ENCODE measurements around the gene CDCA7L. TPM values are rescaled to one million over a fixed set of nuclear protein-coding genes. Genes with fewer than 3 reads are reported as not detected.

Gene CDCA7L
- total RNA-seq, 4 donors from 2014 or later: 23.7 to 56.2 (median 26.0) TPM

DNA sequence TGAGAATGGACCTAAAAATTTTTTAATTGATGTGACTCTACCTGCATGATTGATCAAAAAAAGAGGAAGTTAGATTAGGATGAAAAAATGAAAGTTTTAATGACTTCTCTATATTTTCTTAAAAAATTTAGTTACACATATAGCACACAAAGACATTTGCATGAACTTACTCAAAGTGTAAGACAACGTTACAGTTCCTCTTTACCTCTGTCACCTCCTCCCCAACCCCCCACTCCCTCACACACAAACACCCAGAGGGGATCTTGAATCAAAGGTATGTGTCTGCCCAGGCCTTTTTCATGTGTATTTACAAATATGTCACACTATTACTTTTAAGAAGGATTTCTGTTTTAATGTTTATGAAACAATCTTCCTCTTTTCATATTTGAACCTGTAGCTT lies 20.6 kb upstream of the CDCA7L start:
- TF ChIP-seq POLR2A (IDR thresholded peaks at IDR 0.05): no peak
- TF ChIP-seq, protein P1, sequence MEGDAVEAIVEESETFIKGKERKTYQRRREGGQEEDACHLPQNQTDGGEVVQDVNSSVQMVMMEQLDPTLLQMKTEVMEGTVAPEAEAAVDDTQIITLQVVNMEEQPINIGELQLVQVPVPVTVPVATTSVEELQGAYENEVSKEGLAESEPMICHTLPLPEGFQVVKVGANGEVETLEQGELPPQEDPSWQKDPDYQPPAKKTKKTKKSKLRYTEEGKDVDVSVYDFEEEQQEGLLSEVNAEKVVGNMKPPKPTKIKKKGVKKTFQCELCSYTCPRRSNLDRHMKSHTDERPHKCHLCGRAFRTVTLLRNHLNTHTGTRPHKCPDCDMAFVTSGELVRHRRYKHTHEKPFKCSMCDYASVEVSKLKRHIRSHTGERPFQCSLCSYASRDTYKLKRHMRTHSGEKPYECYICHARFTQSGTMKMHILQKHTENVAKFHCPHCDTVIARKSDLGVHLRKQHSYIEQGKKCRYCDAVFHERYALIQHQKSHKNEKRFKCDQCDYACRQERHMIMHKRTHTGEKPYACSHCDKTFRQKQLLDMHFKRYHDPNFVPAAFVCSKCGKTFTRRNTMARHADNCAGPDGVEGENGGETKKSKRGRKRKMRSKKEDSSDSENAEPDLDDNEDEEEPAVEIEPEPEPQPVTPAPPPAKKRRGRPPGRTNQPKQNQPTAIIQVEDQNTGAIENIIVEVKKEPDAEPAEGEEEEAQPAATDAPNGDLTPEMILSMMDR (IDR thresholded peaks at IDR 0.05): no peak
- DNase-seq: no peak
- H3K27me3 ChIP-seq: no peaks in the 10 kb centered on the region
- H3K4me1 ChIP-seq: peaks cover 0 to 7% of the 10 kb centered on the region in 2 donors
- no peaks in the 10 kb centered on the region for H3K9me3 ChIP-seq
- H3K36me3 ChIP-seq: no peaks in the 10 kb centered on the region
- 80 to 83% methylated on average over 1 of the region's 1 CpG for WGBS, 2 donors
- H3K4me3 ChIP-seq (replicated peaks in 1 of 3): no peak overlapping the region
- H3K27ac ChIP-seq: no peak overlapping the region
- intact Hi-C loops (cut with DNase I): no loop called here

DNA sequence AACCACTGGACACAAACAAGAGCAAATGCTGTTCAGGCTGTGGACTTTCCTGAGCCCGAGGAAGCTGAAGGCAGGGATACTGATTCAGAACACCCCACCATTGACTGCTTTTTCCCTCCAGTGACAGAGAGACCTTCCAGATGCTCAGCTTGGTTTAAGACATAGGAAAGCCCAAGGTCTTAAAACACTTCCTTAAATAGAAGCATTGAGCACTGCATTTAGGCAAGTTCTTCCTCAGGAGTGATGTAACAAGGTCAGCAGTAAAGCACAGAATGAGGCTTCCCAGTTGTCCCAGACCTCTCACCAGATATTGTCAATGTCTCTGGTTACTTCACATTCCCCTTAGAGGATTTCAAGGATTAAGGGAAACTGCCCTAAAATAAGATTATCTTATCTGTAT lies 19.6 kb upstream of the CDCA7L start:
- H3K27ac ChIP-seq: no peak overlapping the region

DNA sequence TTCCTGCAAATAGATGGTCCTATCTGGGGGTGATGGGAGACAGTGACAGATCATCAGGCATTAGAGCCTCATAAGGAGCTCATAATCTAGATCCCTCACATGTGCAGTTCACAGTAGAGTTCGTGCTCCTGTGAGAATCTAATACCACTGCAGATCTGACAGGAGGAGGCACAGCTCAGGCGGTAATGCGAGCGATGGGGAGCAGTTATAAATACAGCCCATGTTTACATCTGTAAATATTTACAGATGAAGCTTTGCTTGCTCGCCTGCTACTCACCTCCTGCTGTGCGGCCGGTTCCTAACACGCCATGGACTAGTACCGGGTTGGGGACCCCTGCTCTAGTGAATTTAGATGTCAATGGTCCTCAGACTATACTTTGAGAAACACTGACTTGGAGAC lies 17.0 kb upstream of the CDCA7L start:
- Histone ChIP-seq H3K27ac (no peak overlapping the region), H3K36me3 (no peaks in the 10 kb centered on the region), H3K9me3 (no peaks in the 10 kb centered on the region), H3K4me3 (replicated peaks in 1 of 3) (no peak overlapping the region), H3K4me1 (peaks cover 4 to 15% of the 10 kb centered on the region in 2 donors), H3K27me3 (no peaks in the 10 kb centered on the region)
- intact Hi-C loops (cut with DNase I): no loop called here
- 81 to 89% methylated on average over 9 of the region's 9 CpGs for WGBS, 2 donors
- DNase-seq: no peak
- TF ChIP-seq, protein P1 (IDR thresholded peaks at IDR 0.05): no peak
- no peak for TF ChIP-seq POLR2A (IDR thresholded peaks at IDR 0.05)

More for the DNA sequence above, 19.6 kb upstream of the CDCA7L start:
- WGBS, 2 donors: 80 to 82% methylated on average over 1 of the region's 1 CpG
- no peaks in the 10 kb centered on the region for H3K9me3 ChIP-seq
- TF ChIP-seq, protein P1 (IDR thresholded peaks at IDR 0.05): no peak
- TF ChIP-seq POLR2A (IDR thresholded peaks at IDR 0.05): no peak
- no peaks in the 10 kb centered on the region for H3K36me3 ChIP-seq
- H3K4me1 ChIP-seq: peaks cover 0 to 12% of the 10 kb centered on the region in 2 donors
- intact Hi-C loops (cut with DNase I): no loop called here
- DNase-seq: no peak
- H3K27me3 ChIP-seq: no peaks in the 10 kb centered on the region
- no peak overlapping the region for H3K4me3 ChIP-seq (replicated peaks in 1 of 3)

DNA sequence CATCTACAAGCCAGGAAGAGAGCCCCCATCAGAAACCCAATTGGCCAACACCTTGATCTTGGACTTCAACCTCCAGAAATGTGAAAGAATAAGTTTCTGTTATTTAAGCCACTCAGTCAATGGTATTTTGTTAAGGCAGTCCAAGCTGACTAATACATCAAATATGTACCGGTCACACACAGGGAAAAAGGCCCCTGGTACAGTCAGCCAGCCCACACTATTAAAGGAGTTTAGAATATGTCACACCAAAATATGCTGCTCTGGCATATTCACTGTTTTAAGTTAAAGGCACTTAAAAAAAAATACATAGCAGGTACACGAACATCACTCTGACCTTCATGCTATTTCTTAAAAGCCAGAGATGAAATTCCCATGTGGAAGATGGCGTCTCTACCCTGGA lies 15.2 kb upstream of the CDCA7L start:
- DNase-seq: no peak
- intact Hi-C loops (cut with DNase I): no loop called here

DNA sequence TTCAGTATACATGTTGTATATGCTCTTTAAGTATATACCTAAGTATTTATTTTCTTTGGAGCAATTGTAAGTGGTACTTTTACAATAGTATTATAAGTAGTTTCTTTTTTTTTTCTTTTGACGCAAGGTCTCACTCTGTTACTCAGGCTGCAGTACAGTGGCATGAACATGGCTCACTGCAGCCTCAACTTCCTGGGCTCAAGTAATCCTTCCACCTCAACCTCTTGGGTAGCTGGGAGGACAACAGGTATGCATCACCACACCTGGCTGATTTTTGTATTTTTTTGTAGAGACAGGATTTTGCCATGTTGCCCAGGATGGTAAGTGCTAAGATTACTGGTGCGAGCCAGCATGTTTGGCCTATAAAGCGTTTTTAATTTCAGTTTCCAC lies 13.7 kb upstream of the CDCA7L start:
- 27 to 49% methylated on average over 3 of the region's 3 CpGs for WGBS, 2 donors
- H3K36me3 ChIP-seq: no peaks in the 10 kb centered on the region
- H3K27ac ChIP-seq: peak overlapping the region; percentile 58 to 72 (median 60)
- intact Hi-C loops (cut with DNase I): no loop called here
- H3K4me3 ChIP-seq (replicated peaks in 1 of 3): no peak overlapping the region
- TF ChIP-seq, protein P1 (IDR thresholded peaks at IDR 0.05): no peak
- TF ChIP-seq POLR2A (IDR thresholded peaks at IDR 0.05): no peak
- peak; percentile 66 to 67 for DNase-seq
- no peaks in the 10 kb centered on the region for H3K27me3 ChIP-seq
- H3K4me1 ChIP-seq: peaks cover 4 to 15% of the 10 kb centered on the region in 2 donors
- H3K9me3 ChIP-seq: no peaks in the 10 kb centered on the region

More for the DNA sequence above, 15.2 kb upstream of the CDCA7L start:
- H3K9me3 ChIP-seq: no peaks in the 10 kb centered on the region
- no peaks in the 10 kb centered on the region for H3K27me3 ChIP-seq
- H3K27ac ChIP-seq: no peak overlapping the region
- no peaks in the 10 kb centered on the region for H3K36me3 ChIP-seq
- H3K4me3 ChIP-seq (replicated peaks in 1 of 3): no peak overlapping the region
- no peak for TF ChIP-seq POLR2A (IDR thresholded peaks at IDR 0.05)
- 88 to 97% methylated on average over 3 of the region's 3 CpGs for WGBS, 2 donors
- peaks cover 4 to 15% of the 10 kb centered on the region in 2 donors for H3K4me1 ChIP-seq

DNA sequence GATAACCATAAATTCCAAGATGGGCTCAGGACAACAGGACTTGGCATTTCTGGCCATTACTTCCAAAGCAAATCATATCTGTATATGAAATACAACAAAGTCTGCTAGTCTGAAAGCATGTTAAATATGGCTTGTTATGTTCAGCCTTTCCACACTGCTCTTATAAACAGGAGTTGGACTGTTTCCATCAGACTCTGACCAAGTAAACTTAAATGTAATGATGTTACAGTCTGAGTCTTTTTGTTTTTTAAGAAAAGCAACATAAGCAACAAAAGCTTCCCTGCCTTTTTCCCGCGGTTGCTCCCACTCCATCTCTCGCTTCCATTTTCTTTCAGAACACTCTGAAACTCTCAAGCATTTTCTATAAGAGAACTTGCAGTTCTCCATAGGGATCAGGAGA lies 8.1 kb upstream of the CDCA7L start:
- peak overlapping the region in 1 of 3 donors; percentile 3 for H3K27ac ChIP-seq
- no peaks in the 10 kb centered on the region for H3K27me3 ChIP-seq
- intact Hi-C loops (cut with DNase I): no loop called here
- WGBS, 2 donors: 71 to 79% methylated on average over 3 of the region's 3 CpGs
- TF ChIP-seq, protein P1 (IDR thresholded peaks at IDR 0.05): no peak
- TF ChIP-seq POLR2A (IDR thresholded peaks at IDR 0.05): no peak
- H3K9me3 ChIP-seq: no peaks in the 10 kb centered on the region
- no peak overlapping the region for H3K4me3 ChIP-seq (replicated peaks in 1 of 3)
- DNase-seq: no peak
- H3K36me3 ChIP-seq: no peaks in the 10 kb centered on the region
- H3K4me1 ChIP-seq: peaks cover 7 to 19% of the 10 kb centered on the region in 2 donors

All from thyroid gland (tissue), 4 donors.